ENCODE data around the gene PAAF1. TPM values are rescaled to one million over a fixed set of nuclear protein-coding genes. Genes with fewer than 3 reads are reported as not detected.

Gene PAAF1
- polyA plus RNA-seq, 12 donors = 28.1 to 66.7 (median 37.4) TPM; not detected in 1

DNA sequence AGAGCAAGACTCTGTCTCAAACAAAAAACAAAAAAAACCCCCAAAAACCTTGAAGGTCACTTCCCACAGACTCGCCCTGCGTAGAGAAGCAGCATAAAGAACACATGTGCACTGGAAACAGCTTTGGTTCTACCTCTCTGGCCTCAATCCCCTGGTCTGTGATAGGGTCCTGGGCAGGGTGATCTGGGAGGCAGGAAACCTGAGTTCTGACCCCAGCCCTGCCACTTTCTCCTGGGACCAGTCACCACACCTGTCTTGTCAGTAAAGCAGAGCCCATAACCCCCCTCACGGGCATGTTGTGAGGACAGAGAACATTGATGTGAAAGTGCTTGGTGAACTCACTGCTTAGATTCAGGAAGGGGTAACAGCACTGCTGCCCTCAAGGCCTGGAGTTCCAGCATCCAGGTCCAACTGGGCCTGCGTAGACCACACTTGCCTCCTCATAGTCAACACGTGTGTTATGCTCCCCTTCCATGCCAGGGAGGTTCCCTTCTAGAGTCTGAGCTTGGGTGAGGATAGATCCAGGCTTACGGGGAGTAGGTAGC, 94.4 kb downstream of the PAAF1 start:
- no peak for DNase-seq

DNA sequence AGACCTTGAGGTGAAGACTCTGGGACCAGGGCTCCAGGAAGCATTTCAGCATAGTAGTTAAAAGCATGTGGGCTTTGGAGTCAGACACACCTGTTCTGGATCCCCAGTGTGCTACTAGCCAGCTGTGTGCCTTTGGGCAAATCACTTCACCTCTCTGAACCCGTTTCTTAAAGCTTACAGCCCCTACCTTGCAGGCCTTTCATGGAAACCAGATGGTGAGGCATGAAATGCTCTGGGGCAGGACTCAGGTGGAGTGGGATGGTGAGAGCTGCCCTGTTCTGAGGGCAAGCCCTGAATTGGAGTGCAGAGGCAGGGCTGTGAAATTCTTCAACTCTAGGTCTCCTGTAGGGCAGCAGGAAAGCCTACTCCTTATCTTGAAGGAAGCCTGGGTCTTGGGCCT, 95.4 kb downstream of the PAAF1 start:
- DNase-seq = no peak

DNA sequence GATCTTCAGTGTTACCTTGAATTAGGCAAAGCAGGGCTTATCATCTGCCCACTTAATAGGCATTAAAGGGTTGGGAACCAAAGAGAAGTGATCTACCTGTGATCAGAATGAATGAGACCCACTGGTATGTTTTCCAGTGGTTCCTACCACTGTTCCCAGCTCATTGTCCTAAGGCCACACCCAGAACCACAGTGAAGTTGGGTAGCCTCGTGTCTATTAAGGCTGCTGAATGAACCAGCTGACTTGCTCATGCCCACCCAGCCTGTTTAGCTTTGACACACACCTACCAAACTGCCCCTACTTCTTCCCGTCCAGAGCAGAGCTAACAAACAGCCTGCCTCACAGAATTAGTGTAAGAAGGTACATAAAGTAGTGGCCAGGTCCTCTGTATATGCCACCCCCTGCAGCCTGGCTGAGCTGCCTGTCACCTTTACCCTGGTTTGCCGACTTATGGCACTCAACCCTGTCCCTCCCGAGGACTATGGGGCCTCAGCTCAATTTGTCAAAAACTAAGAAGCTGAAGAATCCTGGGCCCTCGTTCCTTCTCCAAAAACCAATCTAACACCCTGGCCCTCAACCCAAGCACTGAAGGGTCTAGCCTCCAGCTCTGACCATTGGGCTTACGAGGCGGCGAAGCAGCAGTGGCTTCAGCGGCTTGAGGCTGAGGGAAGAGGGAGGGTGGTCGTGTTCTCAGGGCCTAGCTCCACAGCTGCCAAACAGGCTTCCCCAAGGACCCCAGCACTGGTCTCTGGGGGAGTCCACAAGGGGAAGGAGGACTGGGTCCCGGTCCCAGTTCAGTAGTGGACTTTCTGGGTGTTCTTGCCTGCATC, 96.0 kb downstream of the PAAF1 start:
- DNase-seq = no peak

- no peak for DNase-seq
These were observed 98.0 kb downstream of the PAAF1 start for GRCh38 chr11:73974604-73975478.

DNA sequence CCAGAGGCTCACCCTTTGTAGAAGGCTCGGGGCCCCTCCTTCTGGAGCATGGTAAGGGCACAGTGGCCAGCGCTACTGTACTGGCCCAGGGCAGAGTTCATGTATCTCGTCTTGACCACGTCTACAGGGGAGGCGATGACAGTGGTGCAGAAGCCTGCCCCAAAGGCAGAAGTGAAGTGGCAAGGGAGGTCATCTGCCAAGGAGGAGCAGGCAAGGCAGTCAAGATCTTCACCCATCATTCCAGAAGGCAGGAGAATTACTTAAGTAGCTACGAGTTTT, 98.6 kb downstream of the PAAF1 start:
- no peak for DNase-seq

GRCh38 chr11:73976451-73977151, 99.8 kb downstream of the PAAF1 start:
- no peak for DNase-seq

DNA sequence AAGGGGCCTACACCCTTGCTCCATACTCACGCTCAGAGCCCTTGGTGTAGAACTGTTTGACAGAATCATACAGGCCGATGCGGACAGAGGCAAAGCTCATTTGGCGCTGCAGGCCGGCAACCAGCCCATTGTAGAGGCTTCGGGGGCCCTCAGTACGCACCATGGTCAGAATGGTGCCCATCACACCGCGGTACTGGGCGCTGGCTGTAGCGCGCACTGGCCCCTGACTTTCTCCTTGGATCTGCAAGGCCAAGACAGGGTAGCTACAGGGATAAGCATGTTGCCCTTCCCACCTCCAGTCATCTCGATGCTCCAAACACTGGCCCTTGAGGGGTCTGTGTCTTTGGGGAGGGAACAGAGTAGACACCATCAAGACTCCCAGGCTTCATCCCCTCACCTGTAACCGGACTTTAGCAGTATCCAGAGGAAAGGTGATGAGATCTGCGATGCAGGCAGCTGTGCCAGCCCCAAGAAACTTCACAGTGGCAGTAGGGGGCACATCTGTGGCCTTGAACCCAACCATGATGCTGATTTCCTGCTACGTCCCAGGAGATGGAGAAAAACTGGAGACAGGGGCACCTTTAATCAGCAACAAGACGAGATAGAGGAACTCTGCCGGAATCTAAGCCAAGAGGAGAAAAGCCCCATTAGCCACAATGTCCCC, 101.2 kb downstream of the PAAF1 start:
- no peak for DNase-seq

GRCh38 chr11:73978576-73979086, 101.8 kb downstream of the PAAF1 start:
- no peak for DNase-seq

DNA sequence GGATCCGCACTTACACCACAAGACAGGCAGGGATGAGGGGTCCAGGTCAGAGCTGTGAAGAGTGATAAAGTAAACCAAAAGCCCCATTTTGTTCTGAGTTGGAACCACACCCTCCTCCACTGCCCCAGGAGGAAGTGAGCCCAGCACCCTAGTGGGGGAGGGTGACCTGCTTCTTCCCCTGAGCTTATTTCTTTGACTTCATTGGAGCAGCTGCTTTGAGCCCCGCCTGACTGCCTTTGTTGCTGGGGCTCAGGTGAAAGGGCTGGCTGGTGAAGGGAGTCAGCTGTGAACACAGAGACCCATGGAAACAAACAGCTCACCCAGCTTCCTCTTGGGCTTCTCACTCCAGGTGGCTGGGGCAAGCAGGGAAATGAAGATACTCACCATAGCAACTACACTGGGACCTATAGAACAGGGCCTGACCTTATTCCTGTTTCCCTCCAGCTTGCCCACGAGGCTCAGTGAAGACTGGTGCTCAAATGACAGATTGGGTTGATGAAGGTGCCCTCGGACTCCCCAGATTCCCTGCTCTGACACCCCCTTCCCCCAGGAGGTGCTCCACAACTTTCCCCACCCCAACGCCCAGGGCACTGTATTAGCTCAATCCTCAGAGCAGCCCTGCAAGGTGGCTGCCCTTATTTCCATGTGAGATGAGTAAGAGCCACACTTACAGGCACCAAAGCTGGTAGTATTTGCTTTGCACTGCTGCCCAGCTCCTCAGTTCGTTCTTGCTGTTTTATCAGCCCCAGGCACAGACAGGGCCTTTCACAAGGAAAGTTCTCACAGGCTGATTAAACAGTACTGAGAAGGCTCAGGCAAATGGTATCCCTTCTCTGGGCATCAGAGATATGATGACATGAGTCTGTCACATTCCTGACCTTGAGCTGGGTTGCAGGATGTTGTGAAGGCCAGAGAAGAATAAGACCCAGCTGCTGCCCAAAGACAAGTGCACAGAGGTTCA, 103.5 kb downstream of the PAAF1 start:
- DNase-seq = no peak

Other genes starting within 250 kb of the PAAF1 start
- gene PLEKHB1, start 230.4 kb upstream of the PAAF1 start, polyA plus RNA-seq (ENCODE audit: insufficient read length in 12 of 12) = 1 to 10 TPM in 8 of 12 donors, under 1 TPM in 2, not detected in 2; 0.75 to 2.8 (median 1.5) TPM
- gene RAB6A, start 115.9 kb upstream of the PAAF1 start, polyA plus RNA-seq (ENCODE audit: insufficient read length in 12 of 12) = 100 to 1,000 TPM in 8 of 12 donors, 10 to 100 TPM in 3, not detected in 1; 88.7 to 142 (median 107) TPM
- gene MRPL48, start 89.1 kb upstream of the PAAF1 start, polyA plus RNA-seq (ENCODE audit: insufficient read length in 12 of 12) = 10 to 100 TPM in 10 of 12 donors, not detected in 2; 30.2 to 51.7 (median 42.3) TPM
- 10 to 100 TPM in 11 of 12 donors, not detected in 1; 60.7 to 92.3 (median 74.4) TPM for gene COA4, start 153 bp upstream of the PAAF1 start, polyA plus RNA-seq (ENCODE audit: insufficient read length in 12 of 12)
- gene DNAJB13, start 74.0 kb downstream of the PAAF1 start, polyA plus RNA-seq (ENCODE audit: insufficient read length in 12 of 12) = under 1 TPM in 8 of 12 donors, not detected in 4; 0.23 to 0.77 (median 0.42) TPM
- 100 to 1,000 TPM in 10 of 12 donors, 10 to 100 TPM in 1, not detected in 1; 86.3 to 208 (median 149) TPM for gene UCP2, start 105.8 kb downstream of the PAAF1 start, polyA plus RNA-seq (ENCODE audit: insufficient read length in 12 of 12)
- gene UCP3, start 132.1 kb downstream of the PAAF1 start, polyA plus RNA-seq (ENCODE audit: insufficient read length in 12 of 12) = 1 to 10 TPM in 11 of 12 donors, not detected in 1; 1.5 to 9.3 (median 3.1) TPM

Data from muscle of arm (tissue), 12 donors.